Loucy (cell line): Measurements from ENCODE around the gene NEIL3.

ENCODE experiments used
- H2AFZ ChIP-seq: fragments of 200-600 bp; sonication (generic); 2 replicates; pipeline ENCODE4 v1.6.0; 2016; ENCODE audit warnings: antibody characterized with exemption, mild to moderate bottlenecking, low read length, moderate library complexity
- H3F3A ChIP-seq: fragments of 200-600 bp; 2 replicates; pipeline ENCODE4 v1.6.0; 2016; ENCODE audit warnings: antibody characterized with exemption, low read depth, mild to moderate bottlenecking
- H3K27me3 ChIP-seq: fragments of 200-600 bp; sonication (generic); 2 replicates; pipeline ENCODE4 v1.6.1; 2014; ENCODE audit warnings: low read length, mild to moderate bottlenecking; ENCODE audit not compliant: insufficient read depth, poor library complexity, severe bottlenecking
- H3K36me3 ChIP-seq: fragments of 200-600 bp; sonication (generic); 2 replicates; pipeline ENCODE4 v1.6.1; 2016; ENCODE audit warnings: low read length; ENCODE audit not compliant: insufficient read depth
- H3K4me1 ChIP-seq: fragments of 200-600 bp; sonication (generic); 2 replicates; pipeline ENCODE4 v1.5.1; 2014; ENCODE audit warnings: low read length, mild to moderate bottlenecking; ENCODE audit not compliant: insufficient read depth, poor library complexity, severe bottlenecking
- H3K4me2 ChIP-seq: fragments of 200-600 bp; sonication (generic); 2 replicates; pipeline ENCODE4 v1.6.0; 2014; ENCODE audit warnings: antibody characterized with exemption, low read length, low read depth, mild to moderate bottlenecking; ENCODE audit not compliant: poor library complexity, severe bottlenecking
- H3K4me3 ChIP-seq: fragments of 200-600 bp; sonication (generic); 2 replicates; pipeline ENCODE4 v1.5.1; 2014; ENCODE audit warnings: low read length, mild to moderate bottlenecking, mixed read lengths; ENCODE audit not compliant: poor library complexity, severe bottlenecking
- H3K79me2 ChIP-seq: fragments of 200-600 bp; sonication (generic); 2 replicates; pipeline ENCODE4 v1.6.1; 2014; ENCODE audit warnings: low read length; ENCODE audit not compliant: insufficient read depth
- H3K9ac ChIP-seq: fragments of 200-600 bp; sonication (generic); 2 replicates; pipeline ENCODE4 v1.6.0; 2014; ENCODE audit warnings: mild to moderate bottlenecking, low read depth, low read length, moderate library complexity; ENCODE audit not compliant: poor library complexity, severe bottlenecking
- H3K9me2 ChIP-seq: fragments of 200-600 bp; sonication (generic); replicated peaks from 2 replicates; pipeline ENCODE4 v1.6.1; 2016; ENCODE audit warnings: low read depth, low read length, mixed read lengths
- H3K9me3 ChIP-seq: fragments of 200-600 bp; sonication (generic); 2 replicates; pipeline ENCODE4 v1.6.1; 2014; ENCODE audit warnings: mild to moderate bottlenecking, antibody characterized with exemption, low read length, low read depth; ENCODE audit not compliant: insufficient read depth
- H4K20me1 ChIP-seq: fragments of 200-600 bp; sonication (generic); 2 replicates; pipeline ENCODE4 v1.6.0; 2014; ENCODE audit warnings: antibody characterized with exemption, low read length, mild to moderate bottlenecking; ENCODE audit not compliant: insufficient read depth, poor library complexity, severe bottlenecking
- EZH2phosphoT487 ChIP-seq: fragments of 200-600 bp; IDR thresholded peaks from 2 replicates; pipeline ENCODE4 v1.6.1; 2018; ENCODE audit warnings: antibody characterized with exemption, mild to moderate bottlenecking, moderate library complexity, borderline replicate concordance
- TF ChIP-seq, protein P1 (sequence below): fragments of 200-600 bp; sonication (generic); conservative IDR thresholded peaks from 2 replicates; pipeline ENCODE4 v1.5.1; 2014; ENCODE audit warnings: mild to moderate bottlenecking, antibody characterized with exemption, low read length

NEIL3 gene

DNA sequence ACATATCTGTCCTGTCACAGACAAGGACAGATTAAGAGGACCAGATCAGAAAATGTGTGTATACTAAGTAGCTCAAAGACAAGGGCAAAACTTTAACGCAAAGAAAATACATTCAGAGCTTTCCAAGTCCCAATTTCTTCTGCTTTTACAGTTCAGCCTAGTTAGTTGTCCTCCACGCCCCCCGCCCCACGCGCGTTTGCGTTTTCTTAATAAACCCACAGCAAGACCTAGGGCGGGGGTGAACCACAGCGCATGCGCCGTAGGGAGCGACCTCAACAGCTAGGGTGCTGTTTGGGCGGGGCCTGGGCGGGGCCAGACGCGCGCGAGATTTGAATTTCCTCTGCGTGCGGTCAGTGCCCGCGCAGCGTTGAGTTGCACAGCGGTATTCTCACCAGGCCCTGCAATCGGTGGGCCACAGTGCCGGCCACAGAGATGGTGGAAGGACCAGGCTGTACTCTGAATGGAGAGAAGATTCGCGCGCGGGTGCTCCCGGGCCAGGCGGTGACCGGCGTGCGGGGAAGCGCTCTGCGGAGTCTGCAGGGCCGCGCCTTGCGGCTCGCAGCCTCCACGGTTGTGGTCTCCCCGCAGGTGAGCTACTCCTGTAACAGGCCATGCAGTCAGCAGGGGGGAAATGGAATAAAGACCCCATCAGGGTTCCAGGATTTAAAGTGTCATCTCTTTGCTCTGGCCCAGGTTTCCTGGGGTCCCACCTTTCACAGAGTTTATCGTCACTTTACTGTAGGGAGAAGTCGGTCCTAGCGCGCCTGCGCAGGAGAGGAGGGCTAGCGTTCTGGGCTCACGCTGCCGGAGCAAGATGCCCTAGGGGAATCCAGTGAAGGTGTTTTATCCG lies at the start of gene NEIL3:
TSS of gene NEIL3 (plus strand) at position 353 of the 850 bp plus-strand sequence. CDS start at position 433, 80 bp downstream.
- Histone ChIP-seq H2AFZ (peak within 1 kb of the TSS; percentile 96), H3K36me3 (no peaks in the 10 kb centered on the region), H3K4me2 (peak within 1 kb of the TSS; percentile 79), H3K9me3 (no peaks in the 10 kb centered on the region), H3K4me3 (peak within 1 kb of the TSS; percentile 89), H3K27me3 (no peaks in the 10 kb centered on the region), H3K9me2 (no peaks in the 10 kb centered on the region), H4K20me1 (peaks cover 12% of the 10 kb centered on the region), H3K4me1 (peaks cover 55% of the 10 kb centered on the region), H3K79me2 (peaks cover 50% of the 10 kb centered on the region), H3K9ac (peak within 1 kb of the TSS; percentile 86), H3F3A (no peaks in the 10 kb centered on the region)
- TF ChIP-seq, protein P1, sequence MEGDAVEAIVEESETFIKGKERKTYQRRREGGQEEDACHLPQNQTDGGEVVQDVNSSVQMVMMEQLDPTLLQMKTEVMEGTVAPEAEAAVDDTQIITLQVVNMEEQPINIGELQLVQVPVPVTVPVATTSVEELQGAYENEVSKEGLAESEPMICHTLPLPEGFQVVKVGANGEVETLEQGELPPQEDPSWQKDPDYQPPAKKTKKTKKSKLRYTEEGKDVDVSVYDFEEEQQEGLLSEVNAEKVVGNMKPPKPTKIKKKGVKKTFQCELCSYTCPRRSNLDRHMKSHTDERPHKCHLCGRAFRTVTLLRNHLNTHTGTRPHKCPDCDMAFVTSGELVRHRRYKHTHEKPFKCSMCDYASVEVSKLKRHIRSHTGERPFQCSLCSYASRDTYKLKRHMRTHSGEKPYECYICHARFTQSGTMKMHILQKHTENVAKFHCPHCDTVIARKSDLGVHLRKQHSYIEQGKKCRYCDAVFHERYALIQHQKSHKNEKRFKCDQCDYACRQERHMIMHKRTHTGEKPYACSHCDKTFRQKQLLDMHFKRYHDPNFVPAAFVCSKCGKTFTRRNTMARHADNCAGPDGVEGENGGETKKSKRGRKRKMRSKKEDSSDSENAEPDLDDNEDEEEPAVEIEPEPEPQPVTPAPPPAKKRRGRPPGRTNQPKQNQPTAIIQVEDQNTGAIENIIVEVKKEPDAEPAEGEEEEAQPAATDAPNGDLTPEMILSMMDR: no peak
- TF ChIP-seq EZH2phosphoT487: no peak

DNA sequence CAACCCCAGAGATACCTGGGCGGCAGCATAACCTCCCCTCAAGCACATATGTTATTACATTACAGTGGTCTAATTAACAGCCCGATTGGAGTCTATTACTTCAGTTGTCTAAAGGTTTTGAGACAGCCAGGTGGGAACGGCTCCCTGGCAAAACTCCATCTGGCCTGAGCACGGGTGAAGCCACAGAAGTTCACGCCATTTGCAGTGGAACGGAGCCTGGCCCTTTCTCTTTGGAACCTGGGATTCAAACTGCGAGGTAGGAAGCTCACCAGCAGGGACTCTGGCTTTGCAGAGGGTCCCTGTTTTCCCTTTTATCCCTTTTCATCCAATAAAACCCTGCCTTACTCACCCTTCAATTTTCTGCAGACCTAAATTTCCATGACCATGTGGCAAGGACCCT lies 45.9 kb upstream of the NEIL3 start:
- no peaks in the 10 kb centered on the region for H3K79me2 ChIP-seq
- no peaks in the 10 kb centered on the region for H3K9me2 ChIP-seq
- H3K9ac ChIP-seq: no peak overlapping the region
- no peaks in the 10 kb centered on the region for H3F3A ChIP-seq
- no peak overlapping the region for H3K4me2 ChIP-seq
- TF ChIP-seq, protein P1: no peak
- TF ChIP-seq EZH2phosphoT487: no peak
- H4K20me1 ChIP-seq: no peaks in the 10 kb centered on the region
- H3K4me3 ChIP-seq: no peak overlapping the region
- no peaks in the 10 kb centered on the region for H3K27me3 ChIP-seq
- no peaks in the 10 kb centered on the region for H3K4me1 ChIP-seq
- H2AFZ ChIP-seq: no peak overlapping the region
- no peaks in the 10 kb centered on the region for H3K9me3 ChIP-seq
- H3K36me3 ChIP-seq: no peaks in the 10 kb centered on the region

DNA sequence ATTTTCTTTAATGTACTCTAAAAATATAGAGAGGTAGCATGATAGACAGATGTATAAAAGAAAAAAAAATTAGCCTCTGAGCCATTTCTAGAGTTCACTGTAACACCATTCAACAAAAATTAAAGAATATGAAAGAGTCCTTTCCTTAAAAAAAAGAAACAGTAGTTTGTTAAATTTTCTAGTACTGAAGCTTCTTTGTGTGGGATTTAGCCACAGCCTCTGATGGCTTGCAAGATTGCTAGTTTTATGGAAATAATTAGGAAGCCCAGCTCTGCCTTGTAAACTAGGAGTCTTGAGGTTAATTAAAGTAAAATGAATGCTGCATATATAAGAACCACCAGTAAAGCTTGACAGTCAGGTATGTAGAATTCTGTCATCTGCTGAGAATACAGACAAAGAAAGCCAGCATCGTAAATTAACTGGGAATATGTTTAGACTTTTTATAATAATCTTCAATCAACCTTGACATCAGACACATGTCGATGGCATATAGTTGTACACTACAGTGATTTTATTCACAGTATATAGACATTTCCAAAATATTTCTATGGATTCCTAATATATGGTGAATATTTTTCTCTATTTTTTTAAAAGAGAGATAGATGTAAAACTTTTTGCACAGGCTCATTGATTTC lies 44.8 kb upstream of the NEIL3 start:
- H4K20me1 ChIP-seq: no peaks in the 10 kb centered on the region
- TF ChIP-seq EZH2phosphoT487: no peak
- TF ChIP-seq, protein P1: no peak
- H3K9me3 ChIP-seq: no peaks in the 10 kb centered on the region
- no peak overlapping the region for H3K4me2 ChIP-seq
- H3K9ac ChIP-seq: no peak overlapping the region
- no peaks in the 10 kb centered on the region for H3K4me1 ChIP-seq
- H3K9me2 ChIP-seq: no peaks in the 10 kb centered on the region
- H3K36me3 ChIP-seq: no peaks in the 10 kb centered on the region
- H3K27me3 ChIP-seq: no peaks in the 10 kb centered on the region
- H3K4me3 ChIP-seq: no peak overlapping the region
- no peaks in the 10 kb centered on the region for H3F3A ChIP-seq
- H2AFZ ChIP-seq: no peak overlapping the region
- no peaks in the 10 kb centered on the region for H3K79me2 ChIP-seq
